ENCODE measurements around the gene NEDD4L.

The NEDD4L gene

GRCh38 chr18:58105206-58105887 is 61.3 kb downstream of the NEDD4L start:
- Histone ChIP-seq H3K9ac (ENCODE audit: low read length) (no peak overlapping the region), H3K4ac (ENCODE audit: low read depth, low read length) (no peak overlapping the region), H2BK12ac (ENCODE audit: low read length) (no peak overlapping the region), H3K27ac (ENCODE audit: low read depth, low read length) (no peak overlapping the region), H3K18ac (ENCODE audit: low read length) (no peak overlapping the region), H2BK120ac (ENCODE audit: insufficient read depth, low read length, poor library complexity) (no peak overlapping the region), H3K4me1 (ENCODE audit: control insufficient read depth in 1 of 2, insufficient read depth in 2 of 2, low read length in 2 of 2) (peaks cover 0 to 5% of the 10 kb centered on the region in 2 experiments), H3K79me1 (ENCODE audit: low read length) (no peaks in the 10 kb centered on the region), H2AK5ac (ENCODE audit: low read length) (no peak overlapping the region), H3K36me3 (ENCODE audit: control insufficient read depth in 1 of 2, insufficient read depth in 2 of 2, low read length in 2 of 2) (no peaks in the 10 kb centered on the region), H3K79me2 (ENCODE audit: control insufficient read depth, insufficient read depth, low read length, poor library complexity) (no peaks in the 10 kb centered on the region), H3K4me3 (ENCODE audit: low read depth, low read length) (no peak overlapping the region), H2BK5ac (ENCODE audit: low read depth, low read length, poor library complexity) (no peak overlapping the region), H4K91ac (ENCODE audit: low read depth, low read length) (no peak overlapping the region), H4K12ac (ENCODE audit: low read depth, low read length) (no peak overlapping the region), H3K27me3 (ENCODE audit: insufficient read depth, low read length) (no peaks in the 10 kb centered on the region), H3K4me2 (ENCODE audit: low read length) (no peak overlapping the region), H4K8ac (ENCODE audit: low read depth, low read length) (no peak overlapping the region), H3K14ac (ENCODE audit: low read length) (no peak overlapping the region), H3K9me3 (ENCODE audit: insufficient read depth, low read depth, low read length) (no peaks in the 10 kb centered on the region), H2AFZ (ENCODE audit: insufficient read depth, low read length, poor library complexity) (no peak overlapping the region), H3K23ac (ENCODE audit: low read length) (no peak overlapping the region)
- WGBS (ENCODE audit: extremely low coverage, insufficient coverage, insufficient read length): no CpG with 5 or more reads among the region's 10 CpGs
- DNase-seq: no peak

- Histone ChIP-seq H3K27me3 (ENCODE audit: insufficient read depth, low read length) (no peaks in the 10 kb centered on the region), H3K4me3 (ENCODE audit: low read depth, low read length) (no peak overlapping the region), H2AFZ (ENCODE audit: insufficient read depth, low read length, poor library complexity) (no peak overlapping the region), H4K91ac (ENCODE audit: low read depth, low read length) (no peak overlapping the region), H4K12ac (ENCODE audit: low read depth, low read length) (no peak overlapping the region), H3K18ac (ENCODE audit: low read length) (no peak overlapping the region), H3K4me2 (ENCODE audit: low read length) (no peak overlapping the region), H3K27ac (ENCODE audit: low read depth, low read length) (no peak overlapping the region), H3K79me1 (ENCODE audit: low read length) (no peaks in the 10 kb centered on the region), H2BK5ac (ENCODE audit: low read depth, low read length, poor library complexity) (no peak overlapping the region), H3K9ac (ENCODE audit: low read length) (no peak overlapping the region), H2BK12ac (ENCODE audit: low read length) (no peak overlapping the region), H3K36me3 (ENCODE audit: control insufficient read depth in 1 of 2, insufficient read depth in 2 of 2, low read length in 2 of 2) (no peaks in the 10 kb centered on the region), H3K4me1 (ENCODE audit: control insufficient read depth in 1 of 2, insufficient read depth in 2 of 2, low read length in 2 of 2) (peaks cover 0 to 5% of the 10 kb centered on the region in 2 experiments), H3K79me2 (ENCODE audit: control insufficient read depth, insufficient read depth, low read length, poor library complexity) (no peaks in the 10 kb centered on the region), H3K14ac (ENCODE audit: low read length) (no peak overlapping the region), H3K4ac (ENCODE audit: low read depth, low read length) (no peak overlapping the region), H3K9me3 (ENCODE audit: insufficient read depth, low read depth, low read length) (no peaks in the 10 kb centered on the region), H4K8ac (ENCODE audit: low read depth, low read length) (no peak overlapping the region), H2BK120ac (ENCODE audit: insufficient read depth, low read length, poor library complexity) (no peak overlapping the region), H3K23ac (ENCODE audit: low read length) (no peak overlapping the region), H2AK5ac (ENCODE audit: low read length) (no peak overlapping the region)
- no CpG with 5 or more reads among the region's 3 CpGs for WGBS (ENCODE audit: extremely low coverage, insufficient coverage, insufficient read length)
- DNase-seq: no peak
These were observed 61.8 kb downstream of the NEDD4L start for GRCh38 chr18:58105888-58106260.

- Histone ChIP-seq H3K18ac (ENCODE audit: low read length) (no peak overlapping the region), H3K4me1 (ENCODE audit: control insufficient read depth in 1 of 2, insufficient read depth in 2 of 2, low read length in 2 of 2) (peaks cover 0 to 5% of the 10 kb centered on the region in 2 experiments), H2BK12ac (ENCODE audit: low read length) (no peak overlapping the region), H4K12ac (ENCODE audit: low read depth, low read length) (no peak overlapping the region), H3K4me2 (ENCODE audit: low read length) (no peak overlapping the region), H2AFZ (ENCODE audit: insufficient read depth, low read length, poor library complexity) (no peak overlapping the region), H4K8ac (ENCODE audit: low read depth, low read length) (no peak overlapping the region), H4K91ac (ENCODE audit: low read depth, low read length) (no peak overlapping the region), H3K9ac (ENCODE audit: low read length) (no peak overlapping the region), H3K9me3 (ENCODE audit: insufficient read depth, low read depth, low read length) (no peaks in the 10 kb centered on the region), H3K79me1 (ENCODE audit: low read length) (no peaks in the 10 kb centered on the region), H2AK5ac (ENCODE audit: low read length) (no peak overlapping the region), H2BK120ac (ENCODE audit: insufficient read depth, low read length, poor library complexity) (no peak overlapping the region), H3K14ac (ENCODE audit: low read length) (no peak overlapping the region), H2BK5ac (ENCODE audit: low read depth, low read length, poor library complexity) (no peak overlapping the region), H3K79me2 (ENCODE audit: control insufficient read depth, insufficient read depth, low read length, poor library complexity) (no peaks in the 10 kb centered on the region), H3K27me3 (ENCODE audit: insufficient read depth, low read length) (no peaks in the 10 kb centered on the region), H3K36me3 (ENCODE audit: control insufficient read depth in 1 of 2, insufficient read depth in 2 of 2, low read length in 2 of 2) (no peaks in the 10 kb centered on the region), H3K4ac (ENCODE audit: low read depth, low read length) (no peak overlapping the region), H3K27ac (ENCODE audit: low read depth, low read length) (no peak overlapping the region), H3K23ac (ENCODE audit: low read length) (no peak overlapping the region), H3K4me3 (ENCODE audit: low read depth, low read length) (no peak overlapping the region)
- no CpG with 5 or more reads among the region's 6 CpGs for WGBS (ENCODE audit: extremely low coverage, insufficient coverage, insufficient read length)
- no peak for DNase-seq
These were observed 62.5 kb downstream of the NEDD4L start for GRCh38 chr18:58106289-58107070.

- H2BK12ac ChIP-seq (ENCODE audit: low read length): no peak overlapping the region
- H2BK120ac ChIP-seq (ENCODE audit: insufficient read depth, low read length, poor library complexity): no peak overlapping the region
- DNase-seq: no peak
- no peak overlapping the region for H3K9ac ChIP-seq (ENCODE audit: low read length)
- H3K18ac ChIP-seq (ENCODE audit: low read length): no peak overlapping the region
- no peak overlapping the region for H3K4ac ChIP-seq (ENCODE audit: low read depth, low read length)
- H3K27me3 ChIP-seq (ENCODE audit: insufficient read depth, low read length): no peaks in the 10 kb centered on the region
- no CpG with 5 or more reads among the region's 2 CpGs for WGBS (ENCODE audit: extremely low coverage, insufficient coverage, insufficient read length)
- H3K27ac ChIP-seq (ENCODE audit: low read depth, low read length): no peak overlapping the region
- H3K14ac ChIP-seq (ENCODE audit: low read length): no peak overlapping the region
- H3K23ac ChIP-seq (ENCODE audit: low read length): no peak overlapping the region
- no peak overlapping the region for H2BK5ac ChIP-seq (ENCODE audit: low read depth, low read length, poor library complexity)
- no peak overlapping the region for H2AK5ac ChIP-seq (ENCODE audit: low read length)
- H3K4me1 ChIP-seq (ENCODE audit: control insufficient read depth in 1 of 2, insufficient read depth in 2 of 2, low read length in 2 of 2): peaks cover 0 to 5% of the 10 kb centered on the region in 2 experiments
- no peak overlapping the region for H2AFZ ChIP-seq (ENCODE audit: insufficient read depth, low read length, poor library complexity)
- H3K4me2 ChIP-seq (ENCODE audit: low read length): no peak overlapping the region
- H4K91ac ChIP-seq (ENCODE audit: low read depth, low read length): no peak overlapping the region
- no peaks in the 10 kb centered on the region for H3K36me3 ChIP-seq (ENCODE audit: control insufficient read depth in 1 of 2, insufficient read depth in 2 of 2, low read length in 2 of 2)
- H3K79me1 ChIP-seq (ENCODE audit: low read length): no peaks in the 10 kb centered on the region
- H3K4me3 ChIP-seq (ENCODE audit: low read depth, low read length): no peak overlapping the region
- H4K12ac ChIP-seq (ENCODE audit: low read depth, low read length): no peak overlapping the region
- H3K9me3 ChIP-seq (ENCODE audit: insufficient read depth, low read depth, low read length): no peaks in the 10 kb centered on the region
- H4K8ac ChIP-seq (ENCODE audit: low read depth, low read length): no peak overlapping the region
- no peaks in the 10 kb centered on the region for H3K79me2 ChIP-seq (ENCODE audit: control insufficient read depth, insufficient read depth, low read length, poor library complexity)
These were observed 65.2 kb downstream of the NEDD4L start for GRCh38 chr18:58109256-58109655.

Data from trophoblast cell (in vitro differentiated cells and primary cell).